K562 (cell line): Measurements from ENCODE around the gene OR10G8. TPM values are rescaled to one million over a fixed set of nuclear protein-coding genes. Genes with fewer than 3 reads are reported as not detected.

Experiments used
- BCLAF1 ChIP-seq, 2 experiments: fragments of 450-650 bp in 1 of 2; IDR thresholded peaks; 2 replicates each; pipeline ENCODE4 v1.6.1; 2011 to 2017; ENCODE audit warnings: low read depth in 2 of 2, antibody characterized with exemption in 1 of 2, borderline replicate concordance in 1 of 2, low read length in 1 of 2, mild to moderate bottlenecking in 1 of 2, mixed read lengths in 1 of 2; ENCODE audit not compliant: control insufficient read depth in 1 of 2
- BRCA1 ChIP-seq, 2 experiments: fragments of 450-650 bp in 1 of 2; sonication (generic) in 1 of 2; formaldehyde crosslinking in 1 of 2; IDR thresholded peaks; 2 replicates each; pipeline versions ENCODE4 v1.5.0 to v1.6.1; 2017 to 2020; ENCODE audit warnings: mild to moderate bottlenecking in 1 of 2, missing genetic modification reagents in 1 of 2
- FOXA1 ChIP-seq: fragments of 450-650 bp; IDR thresholded peaks from 2 replicates; pipeline ENCODE4 v1.6.1; 2016; ENCODE audit warnings: mild to moderate bottlenecking, borderline replicate concordance
- NFIX ChIP-seq: fragments of 250-450 bp; sonication (Bioruptor Pico); IDR thresholded peaks from 2 replicates; pipeline ENCODE4 v1.4.0; 2020; ENCODE audit warnings: low read depth, mild to moderate bottlenecking, moderate library complexity
- ZKSCAN3 ChIP-seq: fragments of 250-450 bp; sonication (Bioruptor Pico); IDR thresholded peaks from 2 replicates; pipeline ENCODE4 v1.4.0; 2020
- ZNF212 ChIP-seq: fragments of 450-650 bp; formaldehyde crosslinking; IDR thresholded peaks from 2 replicates; pipeline ENCODE4 v1.4.0; 2020; ENCODE audit warnings: mild to moderate bottlenecking
- ZNF24 ChIP-seq: fragments of 450-650 bp; IDR thresholded peaks from 2 replicates; pipeline ENCODE4 v1.6.1; 2016
- ZNF589 ChIP-seq: fragments of 200-800 bp; sonication (Bioruptor generic); IDR thresholded peaks from 2 replicates; pipeline ENCODE4 v1.6.1; 2016; ENCODE audit warnings: low read depth, missing genetic modification characterization, missing compliant biosample characterization
- ZNF76 ChIP-seq: fragments of 250-450 bp; sonication (Bioruptor Pico); IDR thresholded peaks from 2 replicates; pipeline ENCODE4 v1.4.0; 2020; ENCODE audit warnings: mild to moderate bottlenecking, moderate library complexity, borderline replicate concordance
- ZNF780A ChIP-seq: fragments of 250-450 bp; sonication (Bioruptor Pico); IDR thresholded peaks from 2 replicates; pipeline ENCODE4 v1.5.0; 2021; ENCODE audit warnings: mild to moderate bottlenecking
- polyA plus RNA-seq, 8 experiments: library from polyadenylated mRNA; depleted of rRNA in 4 of 8; stranded (reverse) in 5 of 8; unstranded in 3 of 8; fragments of >200 nt; fragmentation: Nextera tagmentation in 2 of 8; fragmentation: Illumina TruSeq in 1 of 8; extraction: Ambion mirVana in 2 of 8; extraction: Trizol in 1 of 8; gene quantifications; 2 replicates each; pipeline versions ENCODE4 v1.2.1 to v1.2.3, GENCODE V29; 2011 to 2014; ENCODE audit warnings: inconsistent platforms in 1 of 8, missing spikeins in 1 of 8
- total RNA-seq, 7 experiments: library from RNA; depleted of rRNA in 6 of 7; stranded (reverse); fragments of >200 nt in 6 of 7; fragmentation: Illumina TruSeq in 2 of 7; extraction: Trizol in 2 of 7; gene quantifications; 2 replicates each; pipeline versions ENCODE4 v1.2.1 to v1.2.3, GENCODE V29; 2011 to 2021; ENCODE audit warnings: low replicate concordance in 1 of 7
- TF ChIP-seq, protein P1 (sequence below): fragments of 450-650 bp; conservative IDR thresholded peaks from 2 replicates; pipeline ENCODE4 v1.6.1; 2016; ENCODE audit warnings: missing genetic modification characterization, low read depth, mild to moderate bottlenecking, control low read depth, missing compliant biosample characterization

Gene OR10G8
- total and polyA plus RNA-seq, 9 of the 15 experiments (the other 6 are each of a cell fraction or from before 2014, with no cell fraction given): not detected

DNA sequence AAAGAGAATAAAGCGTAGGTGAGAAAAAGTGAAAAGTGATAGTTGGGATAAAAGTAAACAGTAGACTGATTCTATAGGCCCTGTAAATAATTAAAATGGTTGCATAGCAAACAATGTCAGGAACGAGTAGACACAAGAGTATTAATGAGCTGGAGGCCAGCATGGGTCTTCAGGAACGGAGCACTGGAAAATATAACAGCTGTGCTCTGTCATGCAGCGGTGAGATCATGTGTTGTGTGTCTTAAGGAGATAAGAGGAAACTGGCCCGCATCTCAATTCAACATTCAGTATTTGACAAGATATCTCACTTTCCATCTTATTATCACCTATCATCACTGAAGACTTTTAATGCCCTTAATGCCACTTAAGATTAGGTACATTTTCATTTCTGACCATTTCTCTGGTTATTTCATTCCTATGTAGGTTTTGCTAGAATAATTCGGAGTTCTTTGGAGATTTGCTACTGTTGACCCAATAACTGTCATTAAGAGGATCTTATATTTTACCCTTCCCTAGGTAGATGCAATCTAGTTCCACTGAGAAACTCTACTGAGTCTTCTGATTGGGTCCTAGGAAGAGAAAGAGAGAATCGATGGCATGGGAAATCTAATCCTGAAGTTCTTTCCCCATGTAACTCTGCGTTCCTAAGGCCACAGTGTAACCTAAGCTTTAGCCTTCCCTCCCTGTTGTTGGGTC is 53.2 kb downstream of the OR10G8 start (continued):
- no peak for TF ChIP-seq BRCA1 (IDR thresholded peaks at IDR 0.05)
- TF ChIP-seq BRCA1 (CRISPR knock-in tag; IDR thresholded peaks at IDR 0.05): no peak
- TF ChIP-seq, protein P1, sequence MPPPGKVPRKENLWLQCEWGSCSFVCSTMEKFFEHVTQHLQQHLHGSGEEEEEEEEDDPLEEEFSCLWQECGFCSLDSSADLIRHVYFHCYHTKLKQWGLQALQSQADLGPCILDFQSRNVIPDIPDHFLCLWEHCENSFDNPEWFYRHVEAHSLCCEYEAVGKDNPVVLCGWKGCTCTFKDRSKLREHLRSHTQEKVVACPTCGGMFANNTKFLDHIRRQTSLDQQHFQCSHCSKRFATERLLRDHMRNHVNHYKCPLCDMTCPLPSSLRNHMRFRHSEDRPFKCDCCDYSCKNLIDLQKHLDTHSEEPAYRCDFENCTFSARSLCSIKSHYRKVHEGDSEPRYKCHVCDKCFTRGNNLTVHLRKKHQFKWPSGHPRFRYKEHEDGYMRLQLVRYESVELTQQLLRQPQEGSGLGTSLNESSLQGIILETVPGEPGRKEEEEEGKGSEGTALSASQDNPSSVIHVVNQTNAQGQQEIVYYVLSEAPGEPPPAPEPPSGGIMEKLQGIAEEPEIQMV (tag): no peak
- 0 out of 2 replicates have a peak, but pooled peaks have one; percentile 23 for TF ChIP-seq ZNF212
- no peak for TF ChIP-seq ZNF780A (CRISPR knock-in tag)
- TF ChIP-seq NFIX (CRISPR knock-in tag): no peak
- TF ChIP-seq BCLAF1 (IDR thresholded peaks at IDR 0.05; ENCODE audit: borderline replicate concordance in 1 of 2, control insufficient read depth in 1 of 2, low read depth in 2 of 2, low read length in 1 of 2): no peak
- no peak for TF ChIP-seq FOXA1
- 0 out of 2 replicates have a peak, but pooled peaks have one; percentile 58 for TF ChIP-seq ZNF76 (CRISPR knock-in tag)
- peak; percentile 95 for TF ChIP-seq ZNF589 (CRISPR knock-in tag)
- TF ChIP-seq ZNF24: peak; percentile 27; the same call in 1 of the 2 replicates
- no peak for TF ChIP-seq ZKSCAN3 (CRISPR knock-in tag)
- TF ChIP-seq, all 486 proteins: peak for 147

Other genes starting within 250 kb of the OR10G8 start
Only the 7 nearest of the 14 such genes appear.
- not detected in 2 replicates for gene OR4D5, start 87.2 kb upstream of the OR10G8 start, total RNA-seq (2014; rRNA removed)
- gene OR4D5, start 87.2 kb upstream of the OR10G8 start, total RNA-seq (2014; rRNA removed; fragmentation: Illumina TruSeq; extraction: Trizol): not detected in 2 replicates
- gene OR4D5, start 87.2 kb upstream of the OR10G8 start, total RNA-seq (2015; rRNA removed; fragmentation: Illumina TruSeq; extraction: Trizol): not detected in 2 replicates
- not detected in 2 replicates for gene OR4D5, start 87.2 kb upstream of the OR10G8 start, total RNA-seq (2021)
- not detected in 2 replicates for gene OR4D5, start 87.2 kb upstream of the OR10G8 start, polyA plus RNA-seq (2011; rRNA removed)
- gene OR4D5, start 87.2 kb upstream of the OR10G8 start, polyA plus RNA-seq (2014; fragmentation: Illumina TruSeq; extraction: Trizol): not detected in 2 replicates
- not detected for gene OR4D5, start 87.2 kb upstream of the OR10G8 start, polyA plus RNA-seq (2014; fragmentation: Nextera tagmentation; extraction: Ambion mirVana)
- not detected in 2 replicates for gene OR4D5, start 87.2 kb upstream of the OR10G8 start, polyA plus RNA-seq (2014; rRNA removed)
- gene OR6T1, start 83.0 kb upstream of the OR10G8 start, total RNA-seq (2014; rRNA removed): not detected in 2 replicates
- gene OR6T1, start 83.0 kb upstream of the OR10G8 start, total RNA-seq (2014; rRNA removed; fragmentation: Illumina TruSeq; extraction: Trizol): not detected in 2 replicates
- not detected in 2 replicates for gene OR6T1, start 83.0 kb upstream of the OR10G8 start, total RNA-seq (2015; rRNA removed; fragmentation: Illumina TruSeq; extraction: Trizol)
- gene OR6T1, start 83.0 kb upstream of the OR10G8 start, total RNA-seq (2021): not detected in 2 replicates
- gene OR6T1, start 83.0 kb upstream of the OR10G8 start, polyA plus RNA-seq (2011; rRNA removed): not detected in 2 replicates
- gene OR6T1, start 83.0 kb upstream of the OR10G8 start, polyA plus RNA-seq (2014; fragmentation: Illumina TruSeq; extraction: Trizol): not detected in 2 replicates
- not detected for gene OR6T1, start 83.0 kb upstream of the OR10G8 start, polyA plus RNA-seq (2014; fragmentation: Nextera tagmentation; extraction: Ambion mirVana)
- gene OR6T1, start 83.0 kb upstream of the OR10G8 start, polyA plus RNA-seq (2014; rRNA removed): not detected in 2 replicates
- not detected in 2 replicates for gene OR10S1, start 49.0 kb upstream of the OR10G8 start, total RNA-seq (2014; rRNA removed)
- gene OR10S1, start 49.0 kb upstream of the OR10G8 start, total RNA-seq (2014; rRNA removed; fragmentation: Illumina TruSeq; extraction: Trizol): not detected in 2 replicates
- not detected in 2 replicates for gene OR10S1, start 49.0 kb upstream of the OR10G8 start, total RNA-seq (2015; rRNA removed; fragmentation: Illumina TruSeq; extraction: Trizol)
- gene OR10S1, start 49.0 kb upstream of the OR10G8 start, total RNA-seq (2021): not detected in 2 replicates
- gene OR10S1, start 49.0 kb upstream of the OR10G8 start, polyA plus RNA-seq (2011; rRNA removed): not detected in 2 replicates
- gene OR10S1, start 49.0 kb upstream of the OR10G8 start, polyA plus RNA-seq (2014; fragmentation: Illumina TruSeq; extraction: Trizol): not detected in 2 replicates
- gene OR10S1, start 49.0 kb upstream of the OR10G8 start, polyA plus RNA-seq (2014; fragmentation: Nextera tagmentation; extraction: Ambion mirVana): not detected
- not detected in 2 replicates for gene OR10S1, start 49.0 kb upstream of the OR10G8 start, polyA plus RNA-seq (2014; rRNA removed)
- gene OR10G6, start 31.6 kb upstream of the OR10G8 start, total RNA-seq (2014; rRNA removed): not detected in 2 replicates
- gene OR10G6, start 31.6 kb upstream of the OR10G8 start, total RNA-seq (2014; rRNA removed; fragmentation: Illumina TruSeq; extraction: Trizol): not detected in 2 replicates
- gene OR10G6, start 31.6 kb upstream of the OR10G8 start, total RNA-seq (2015; rRNA removed; fragmentation: Illumina TruSeq; extraction: Trizol): not detected in 2 replicates
- gene OR10G6, start 31.6 kb upstream of the OR10G8 start, total RNA-seq (2021): not detected in 2 replicates
- not detected in 2 replicates for gene OR10G6, start 31.6 kb upstream of the OR10G8 start, polyA plus RNA-seq (2011; rRNA removed)
- not detected in 2 replicates for gene OR10G6, start 31.6 kb upstream of the OR10G8 start, polyA plus RNA-seq (2014; fragmentation: Illumina TruSeq; extraction: Trizol)
- not detected for gene OR10G6, start 31.6 kb upstream of the OR10G8 start, polyA plus RNA-seq (2014; fragmentation: Nextera tagmentation; extraction: Ambion mirVana)
- not detected in 2 replicates for gene OR10G6, start 31.6 kb upstream of the OR10G8 start, polyA plus RNA-seq (2014; rRNA removed)
- not detected in 2 replicates for gene OR10G4, start 13.8 kb upstream of the OR10G8 start, total RNA-seq (2014; rRNA removed)
- not detected in 2 replicates for gene OR10G4, start 13.8 kb upstream of the OR10G8 start, total RNA-seq (2014; rRNA removed; fragmentation: Illumina TruSeq; extraction: Trizol)
- not detected in 2 replicates for gene OR10G4, start 13.8 kb upstream of the OR10G8 start, total RNA-seq (2015; rRNA removed; fragmentation: Illumina TruSeq; extraction: Trizol)
- not detected in 2 replicates for gene OR10G4, start 13.8 kb upstream of the OR10G8 start, total RNA-seq (2021)
- not detected in 2 replicates for gene OR10G4, start 13.8 kb upstream of the OR10G8 start, polyA plus RNA-seq (2011; rRNA removed)
- gene OR10G4, start 13.8 kb upstream of the OR10G8 start, polyA plus RNA-seq (2014; fragmentation: Illumina TruSeq; extraction: Trizol): not detected in 2 replicates
- gene OR10G4, start 13.8 kb upstream of the OR10G8 start, polyA plus RNA-seq (2014; fragmentation: Nextera tagmentation; extraction: Ambion mirVana): not detected
- gene OR10G4, start 13.8 kb upstream of the OR10G8 start, polyA plus RNA-seq (2014; rRNA removed): not detected in 2 replicates
- gene OR10G9, start 3.8 kb upstream of the OR10G8 start, total RNA-seq (2014; rRNA removed): not detected in 2 replicates
- not detected in 2 replicates for gene OR10G9, start 3.8 kb upstream of the OR10G8 start, total RNA-seq (2014; rRNA removed; fragmentation: Illumina TruSeq; extraction: Trizol)
- not detected in 2 replicates for gene OR10G9, start 3.8 kb upstream of the OR10G8 start, total RNA-seq (2015; rRNA removed; fragmentation: Illumina TruSeq; extraction: Trizol)
- gene OR10G9, start 3.8 kb upstream of the OR10G8 start, total RNA-seq (2021): not detected in 2 replicates
- not detected in 2 replicates for gene OR10G9, start 3.8 kb upstream of the OR10G8 start, polyA plus RNA-seq (2011; rRNA removed)
- not detected in 2 replicates for gene OR10G9, start 3.8 kb upstream of the OR10G8 start, polyA plus RNA-seq (2014; fragmentation: Illumina TruSeq; extraction: Trizol)
- gene OR10G9, start 3.8 kb upstream of the OR10G8 start, polyA plus RNA-seq (2014; fragmentation: Nextera tagmentation; extraction: Ambion mirVana): not detected
- gene OR10G9, start 3.8 kb upstream of the OR10G8 start, polyA plus RNA-seq (2014; rRNA removed): not detected in 2 replicates
- not detected in 2 replicates for gene OR10G7, start 14.5 kb downstream of the OR10G8 start, total RNA-seq (2014; rRNA removed)
- gene OR10G7, start 14.5 kb downstream of the OR10G8 start, total RNA-seq (2014; rRNA removed; fragmentation: Illumina TruSeq; extraction: Trizol): not detected in 2 replicates
- gene OR10G7, start 14.5 kb downstream of the OR10G8 start, total RNA-seq (2015; rRNA removed; fragmentation: Illumina TruSeq; extraction: Trizol): not detected in 2 replicates
- gene OR10G7, start 14.5 kb downstream of the OR10G8 start, total RNA-seq (2021): not detected in 2 replicates
- not detected in 2 replicates for gene OR10G7, start 14.5 kb downstream of the OR10G8 start, polyA plus RNA-seq (2011; rRNA removed)
- not detected in 2 replicates for gene OR10G7, start 14.5 kb downstream of the OR10G8 start, polyA plus RNA-seq (2014; fragmentation: Illumina TruSeq; extraction: Trizol)
- gene OR10G7, start 14.5 kb downstream of the OR10G8 start, polyA plus RNA-seq (2014; fragmentation: Nextera tagmentation; extraction: Ambion mirVana): not detected
- gene OR10G7, start 14.5 kb downstream of the OR10G8 start, polyA plus RNA-seq (2014; rRNA removed): not detected in 2 replicates